ENCODE measurements around the gene DQX1. TPM values are rescaled to one million over a fixed set of nuclear protein-coding genes. Genes with fewer than 3 reads are reported as not detected.
A peak's percentile ranks its signal among the peaks of the same experiment; 100 is the strongest.
"Not testable (repeated sequence)": the region's sequence is repeated elsewhere in the genome, so short reads cannot be mapped to it uniquely, and the experiment has no call there.

The DQX1 gene
- total and polyA plus RNA-seq, 9 of the 15 experiments (the other 6 are each of a cell fraction or from before 2014, with no cell fraction given) = 0.04 to 0.38 (median 0.18) TPM; not detected in 1

GRCh38 chr2:74470742-74471141 is 55.3 kb downstream of the DQX1 start:
- not testable (repeated sequence) for H3K9ac ChIP-seq (ENCODE audit: insufficient read depth in 1 of 2, low read depth in 2 of 2, low read length in 2 of 2); BruUV-seq (replicated peaks)

More at GRCh38 chr2:74470742-74471141, 55.3 kb downstream of the DQX1 start:
- TF ChIP-seq POLR2G (IDR thresholded peaks at IDR 0.05; ENCODE audit: low read depth, low read length) (0 out of 2 replicates have a peak, but pooled peaks have one; percentile 27), POLR2A (conservative IDR thresholded peaks at IDR 0.05) (0 out of 2 replicates have a peak, but pooled peaks have one; percentile 27)
- H2AFZ ChIP-seq (ENCODE audit: low read depth, low read length); H3K9me1 ChIP-seq (ENCODE audit: control insufficient read depth, insufficient read depth, low read length); CTCF ChIA-PET (ENCODE audit: low intra/inter-chr PET ratio); H3K27me3 ChIP-seq (ENCODE audit: control insufficient read depth in 2 of 2, insufficient read depth in 2 of 2, low read length in 2 of 2); H3K4me2 ChIP-seq (ENCODE audit: insufficient read depth, low read length); ATAC-seq; in situ Hi-C loops (cut with MboI); H3K27ac ChIP-seq (ENCODE audit: extremely low read depth, low read depth, low read length); DNase-seq (ENCODE audit: extremely low read depth in 1 of 4, low spot score in 3 of 4); H3K9me3 ChIP-seq (replicated peaks; ENCODE audit: control insufficient read depth, insufficient read depth, low read depth, low read length); FAIRE-seq; H4K20me1 ChIP-seq (replicated peaks; ENCODE audit: control insufficient read depth, insufficient read depth, low read length); H3K4me3 ChIP-seq: not testable (repeated sequence)
- H3K79me2 ChIP-seq (ENCODE audit: control insufficient read depth, insufficient read depth, low read length) = peaks cover 13% of the 10 kb centered on the region; the same call in 2 of the 3 replicates
- POLR2A ChIA-PET = interaction anchor here (0.6 to 4.0 kb wide), 5 partner anchors 9 to 46 kb away, joined by 3 to 28 read pairs (median 3); partner anchors contain the start of genes CCDC142 and TTC31
- peaks cover 14 to 20% of the 10 kb centered on the region in 2 experiments; a peak in 3 of 5 replicates for H3K4me1 ChIP-seq (replicated peaks in 1 of 2; ENCODE audit: control insufficient read depth in 2 of 2, insufficient read depth in 2 of 2, low read length in 2 of 2)
- 94% methylated on average over 9 of the region's 12 CpGs for WGBS (ENCODE audit: insufficient coverage, low coverage, missing lambda C conversion rate)
- intact Hi-C loops (cut with micrococcal nuclease) = loop anchor here (5.0 kb wide), 1 partner anchor 73 kb away; no protein-coding TSS in a partner anchor
- H3K36me3 ChIP-seq (ENCODE audit: control insufficient read depth, insufficient read depth, low read length) = peaks cover 16% of the 10 kb centered on the region; the same call in 2 of the 3 replicates

Other genes with a start within 250 kb of the DQX1 start
Only the 7 nearest of the 20 such genes appear.
- 3.1 and 3.7 TPM in 2 replicates for gene LBX2, start 26.6 kb downstream of the DQX1 start, total RNA-seq (2014; rRNA removed)
- 0.38 and 0.40 TPM in 2 replicates for gene LBX2, start 26.6 kb downstream of the DQX1 start, total RNA-seq (2014; rRNA removed; fragmentation: Illumina TruSeq; extraction: Trizol)
- gene LBX2, start 26.6 kb downstream of the DQX1 start, total RNA-seq (2015; rRNA removed; fragmentation: Illumina TruSeq; extraction: Trizol) = 2.5 and 2.6 TPM in 2 replicates
- 5.5 and 6.2 TPM in 2 replicates for gene LBX2, start 26.6 kb downstream of the DQX1 start, total RNA-seq (2021)
- gene LBX2, start 26.6 kb downstream of the DQX1 start, polyA plus RNA-seq (2011; rRNA removed) = 0.93 and 1.1 TPM in 2 replicates
- gene LBX2, start 26.6 kb downstream of the DQX1 start, polyA plus RNA-seq (2014; fragmentation: Illumina TruSeq; extraction: Trizol) = 1.00 and 1.5 TPM in 2 replicates
- under 1 TPM in 1 of 2 experiments, not detected in 1; 0.39 TPM for gene LBX2, start 26.6 kb downstream of the DQX1 start, polyA plus RNA-seq (2014; fragmentation: Nextera tagmentation; extraction: Ambion mirVana)
- gene LBX2, start 26.6 kb downstream of the DQX1 start, polyA plus RNA-seq (2014; rRNA removed) = 3.9 and 4.2 TPM in 2 replicates
- gene PCGF1, start 18.5 kb downstream of the DQX1 start, total RNA-seq (2014; rRNA removed) = 20.3 and 28.5 TPM in 2 replicates
- gene PCGF1, start 18.5 kb downstream of the DQX1 start, total RNA-seq (2014; rRNA removed; fragmentation: Illumina TruSeq; extraction: Trizol) = 22.5 and 25.1 TPM in 2 replicates
- gene PCGF1, start 18.5 kb downstream of the DQX1 start, total RNA-seq (2015; rRNA removed; fragmentation: Illumina TruSeq; extraction: Trizol) = 25.9 and 31.2 TPM in 2 replicates
- 27.3 and 33.6 TPM in 2 replicates for gene PCGF1, start 18.5 kb downstream of the DQX1 start, total RNA-seq (2021)
- 28.3 and 29.3 TPM in 2 replicates for gene PCGF1, start 18.5 kb downstream of the DQX1 start, polyA plus RNA-seq (2011; rRNA removed)
- gene PCGF1, start 18.5 kb downstream of the DQX1 start, polyA plus RNA-seq (2014; fragmentation: Illumina TruSeq; extraction: Trizol) = 31.9 and 34.8 TPM in 2 replicates
- 10 to 100 TPM; 45.3 to 45.7 TPM for gene PCGF1, start 18.5 kb downstream of the DQX1 start, polyA plus RNA-seq (2014; fragmentation: Nextera tagmentation; extraction: Ambion mirVana)
- 26.1 and 26.3 TPM in 2 replicates for gene PCGF1, start 18.5 kb downstream of the DQX1 start, polyA plus RNA-seq (2014; rRNA removed)
- gene TLX2, start 11.8 kb downstream of the DQX1 start, total RNA-seq (2014; rRNA removed) = not detected in 2 replicates
- not detected in 2 replicates for gene TLX2, start 11.8 kb downstream of the DQX1 start, total RNA-seq (2014; rRNA removed; fragmentation: Illumina TruSeq; extraction: Trizol)
- gene TLX2, start 11.8 kb downstream of the DQX1 start, total RNA-seq (2015; rRNA removed; fragmentation: Illumina TruSeq; extraction: Trizol) = not detected in 2 replicates
- gene TLX2, start 11.8 kb downstream of the DQX1 start, total RNA-seq (2021) = not detected in 2 replicates
- not detected in 2 replicates for gene TLX2, start 11.8 kb downstream of the DQX1 start, polyA plus RNA-seq (2011; rRNA removed)
- gene TLX2, start 11.8 kb downstream of the DQX1 start, polyA plus RNA-seq (2014; fragmentation: Illumina TruSeq; extraction: Trizol) = not detected in 2 replicates
- not detected for gene TLX2, start 11.8 kb downstream of the DQX1 start, polyA plus RNA-seq (2014; fragmentation: Nextera tagmentation; extraction: Ambion mirVana)
- gene TLX2, start 11.8 kb downstream of the DQX1 start, polyA plus RNA-seq (2014; rRNA removed) = not detected in 2 replicates
- gene AUP1, start 3.5 kb upstream of the DQX1 start, total RNA-seq (2014; rRNA removed) = 183 and 192 TPM in 2 replicates
- 105 and 130 TPM in 2 replicates for gene AUP1, start 3.5 kb upstream of the DQX1 start, total RNA-seq (2014; rRNA removed; fragmentation: Illumina TruSeq; extraction: Trizol)
- gene AUP1, start 3.5 kb upstream of the DQX1 start, total RNA-seq (2015; rRNA removed; fragmentation: Illumina TruSeq; extraction: Trizol) = 165 and 173 TPM in 2 replicates
- gene AUP1, start 3.5 kb upstream of the DQX1 start, total RNA-seq (2021) = 165 and 166 TPM in 2 replicates
- 118 and 196 TPM in 2 replicates for gene AUP1, start 3.5 kb upstream of the DQX1 start, polyA plus RNA-seq (2011; rRNA removed)
- 217 and 245 TPM in 2 replicates for gene AUP1, start 3.5 kb upstream of the DQX1 start, polyA plus RNA-seq (2014; fragmentation: Illumina TruSeq; extraction: Trizol)
- gene AUP1, start 3.5 kb upstream of the DQX1 start, polyA plus RNA-seq (2014; fragmentation: Nextera tagmentation; extraction: Ambion mirVana) = 100 to 1,000 TPM in 1 of 2 experiments, 10 to 100 TPM in 1; 70.7 to 113 TPM
- 245 and 268 TPM in 2 replicates for gene AUP1, start 3.5 kb upstream of the DQX1 start, polyA plus RNA-seq (2014; rRNA removed)
- 68.0 and 76.5 TPM in 2 replicates for gene HTRA2, start 3.7 kb upstream of the DQX1 start, total RNA-seq (2014; rRNA removed)
- gene HTRA2, start 3.7 kb upstream of the DQX1 start, total RNA-seq (2014; rRNA removed; fragmentation: Illumina TruSeq; extraction: Trizol) = 48.3 and 54.2 TPM in 2 replicates
- gene HTRA2, start 3.7 kb upstream of the DQX1 start, total RNA-seq (2015; rRNA removed; fragmentation: Illumina TruSeq; extraction: Trizol) = 56.7 and 60.5 TPM in 2 replicates
- gene HTRA2, start 3.7 kb upstream of the DQX1 start, total RNA-seq (2021) = 66.5 and 72.0 TPM in 2 replicates
- 45.9 and 59.8 TPM in 2 replicates for gene HTRA2, start 3.7 kb upstream of the DQX1 start, polyA plus RNA-seq (2011; rRNA removed)
- 60.7 and 75.7 TPM in 2 replicates for gene HTRA2, start 3.7 kb upstream of the DQX1 start, polyA plus RNA-seq (2014; fragmentation: Illumina TruSeq; extraction: Trizol)
- 10 to 100 TPM; 66.7 to 71.2 TPM for gene HTRA2, start 3.7 kb upstream of the DQX1 start, polyA plus RNA-seq (2014; fragmentation: Nextera tagmentation; extraction: Ambion mirVana)
- gene HTRA2, start 3.7 kb upstream of the DQX1 start, polyA plus RNA-seq (2014; rRNA removed) = 65.8 and 78.9 TPM in 2 replicates
- 0.29 and 0.64 TPM in 2 replicates for gene LOXL3, start 27.7 kb upstream of the DQX1 start, total RNA-seq (2014; rRNA removed)
- gene LOXL3, start 27.7 kb upstream of the DQX1 start, total RNA-seq (2014; rRNA removed; fragmentation: Illumina TruSeq; extraction: Trizol) = 0.25 and 0.26 TPM in 2 replicates
- 0.22 and 0.23 TPM in 2 replicates for gene LOXL3, start 27.7 kb upstream of the DQX1 start, total RNA-seq (2015; rRNA removed; fragmentation: Illumina TruSeq; extraction: Trizol)
- 0.58 and 0.76 TPM in 2 replicates for gene LOXL3, start 27.7 kb upstream of the DQX1 start, total RNA-seq (2021)
- 0.99 and 1.1 TPM in 2 replicates for gene LOXL3, start 27.7 kb upstream of the DQX1 start, polyA plus RNA-seq (2011; rRNA removed)
- 0.31 and 0.48 TPM in 2 replicates for gene LOXL3, start 27.7 kb upstream of the DQX1 start, polyA plus RNA-seq (2014; fragmentation: Illumina TruSeq; extraction: Trizol)
- gene LOXL3, start 27.7 kb upstream of the DQX1 start, polyA plus RNA-seq (2014; fragmentation: Nextera tagmentation; extraction: Ambion mirVana) = under 1 TPM; 0.24 to 0.30 TPM
- 0.50 and 1.1 TPM in 2 replicates for gene LOXL3, start 27.7 kb upstream of the DQX1 start, polyA plus RNA-seq (2014; rRNA removed)
- gene DOK1, start 28.5 kb upstream of the DQX1 start, total RNA-seq (2014; rRNA removed) = 36.4 and 44.5 TPM in 2 replicates
- gene DOK1, start 28.5 kb upstream of the DQX1 start, total RNA-seq (2014; rRNA removed; fragmentation: Illumina TruSeq; extraction: Trizol) = 5.2 and 7.6 TPM in 2 replicates
- gene DOK1, start 28.5 kb upstream of the DQX1 start, total RNA-seq (2015; rRNA removed; fragmentation: Illumina TruSeq; extraction: Trizol) = 16.6 and 16.7 TPM in 2 replicates
- 25.8 and 29.6 TPM in 2 replicates for gene DOK1, start 28.5 kb upstream of the DQX1 start, total RNA-seq (2021)
- gene DOK1, start 28.5 kb upstream of the DQX1 start, polyA plus RNA-seq (2011; rRNA removed) = 11.3 and 12.0 TPM in 2 replicates
- gene DOK1, start 28.5 kb upstream of the DQX1 start, polyA plus RNA-seq (2014; fragmentation: Illumina TruSeq; extraction: Trizol) = 16.1 and 24.2 TPM in 2 replicates
- under 1 TPM; 0.59 to 0.99 TPM for gene DOK1, start 28.5 kb upstream of the DQX1 start, polyA plus RNA-seq (2014; fragmentation: Nextera tagmentation; extraction: Ambion mirVana)
- gene DOK1, start 28.5 kb upstream of the DQX1 start, polyA plus RNA-seq (2014; rRNA removed) = 27.7 and 33.0 TPM in 2 replicates

Measured in K562 (cell line).